Measurements from ENCODE around the gene RAB3C. TPM values are rescaled to one million over a fixed set of nuclear protein-coding genes. Genes with fewer than 3 reads are reported as not detected.
"Not testable (repeated sequence)": the region's sequence is repeated elsewhere in the genome, so short reads cannot be mapped to it uniquely, and the experiment has no call there.

The RAB3C gene
- 3.0 TPM for total RNA-seq

DNA sequence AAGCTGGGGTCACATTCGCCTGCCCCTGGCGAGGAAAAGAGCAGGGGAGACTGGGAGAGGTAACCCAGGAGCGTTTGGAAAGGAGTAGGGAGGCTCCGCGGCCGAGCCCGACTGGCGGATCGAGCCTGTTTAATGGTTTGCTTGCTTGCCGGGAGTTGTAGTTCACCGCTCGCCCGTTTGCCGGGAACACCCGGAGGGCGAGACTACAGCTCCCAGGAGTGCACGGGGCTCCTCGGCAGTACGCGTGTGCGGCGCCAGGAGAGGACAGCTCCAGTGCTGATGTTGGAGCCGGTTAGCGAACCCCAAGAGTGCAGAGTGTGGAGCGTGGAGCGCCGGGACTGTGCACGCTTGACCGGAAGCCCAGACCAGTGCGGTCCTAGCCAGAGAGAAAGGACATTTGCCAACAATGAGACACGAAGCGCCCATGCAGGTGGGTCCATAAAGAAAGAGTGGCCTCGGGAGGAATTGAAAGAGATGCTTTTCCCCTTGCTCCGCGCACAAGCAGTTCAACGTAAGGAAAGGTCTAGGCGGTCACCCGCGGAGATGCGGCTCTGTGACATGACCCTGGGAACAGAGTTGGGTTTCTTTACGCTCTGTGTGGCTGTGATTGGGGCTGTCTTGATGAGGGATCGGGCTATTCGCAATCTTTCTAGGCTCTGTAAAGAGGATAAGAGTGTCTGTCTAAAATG, at the start of gene RAB3C:
Gene RAB3C (plus strand): TSS at position 273 of the 689 bp plus-strand sequence. CDS start 134 bp downstream, at position 407.
- intact Hi-C loops (cut with DNase I) = no loop called here

DNA sequence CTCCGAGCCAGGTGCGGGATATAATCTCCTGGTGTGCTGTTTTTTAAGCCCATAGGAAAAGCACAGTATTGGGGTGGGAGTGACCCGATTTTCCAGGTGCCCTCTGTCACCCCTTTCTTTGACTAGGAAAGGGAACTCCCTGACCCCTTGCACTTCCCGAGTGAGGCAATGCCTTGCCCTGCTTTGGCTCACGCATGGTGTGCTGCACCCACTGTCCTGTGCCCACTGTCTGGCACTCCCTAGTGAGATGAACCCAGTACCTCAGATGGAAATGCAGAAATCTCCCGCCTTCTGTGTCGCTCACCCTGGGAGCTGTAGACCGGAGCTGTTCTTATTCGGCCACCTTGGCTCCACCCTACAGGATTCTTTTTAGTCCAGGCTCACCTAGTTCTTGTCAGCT, 40.9 kb upstream of the RAB3C start:
- intact Hi-C loops (cut with DNase I); H3K4me1 ChIP-seq; H3K9me3 ChIP-seq; H3K4me3 ChIP-seq; H3K27ac ChIP-seq; DNase-seq (ENCODE audit: low spot score in 2 of 2); H3K36me3 ChIP-seq; H3K27me3 ChIP-seq: not testable (repeated sequence)

More for the DNA sequence above, at the start of gene RAB3C:
- no peak within 1 kb of the TSS for H3K27ac ChIP-seq
- peak within 1 kb of the TSS; percentile 47 to 57 for H3K4me3 ChIP-seq
- no peaks in the 10 kb centered on the region for H3K9me3 ChIP-seq
- peak; percentile 49 to 91 for DNase-seq (ENCODE audit: low spot score in 2 of 2)
- TF ChIP-seq, protein P1, sequence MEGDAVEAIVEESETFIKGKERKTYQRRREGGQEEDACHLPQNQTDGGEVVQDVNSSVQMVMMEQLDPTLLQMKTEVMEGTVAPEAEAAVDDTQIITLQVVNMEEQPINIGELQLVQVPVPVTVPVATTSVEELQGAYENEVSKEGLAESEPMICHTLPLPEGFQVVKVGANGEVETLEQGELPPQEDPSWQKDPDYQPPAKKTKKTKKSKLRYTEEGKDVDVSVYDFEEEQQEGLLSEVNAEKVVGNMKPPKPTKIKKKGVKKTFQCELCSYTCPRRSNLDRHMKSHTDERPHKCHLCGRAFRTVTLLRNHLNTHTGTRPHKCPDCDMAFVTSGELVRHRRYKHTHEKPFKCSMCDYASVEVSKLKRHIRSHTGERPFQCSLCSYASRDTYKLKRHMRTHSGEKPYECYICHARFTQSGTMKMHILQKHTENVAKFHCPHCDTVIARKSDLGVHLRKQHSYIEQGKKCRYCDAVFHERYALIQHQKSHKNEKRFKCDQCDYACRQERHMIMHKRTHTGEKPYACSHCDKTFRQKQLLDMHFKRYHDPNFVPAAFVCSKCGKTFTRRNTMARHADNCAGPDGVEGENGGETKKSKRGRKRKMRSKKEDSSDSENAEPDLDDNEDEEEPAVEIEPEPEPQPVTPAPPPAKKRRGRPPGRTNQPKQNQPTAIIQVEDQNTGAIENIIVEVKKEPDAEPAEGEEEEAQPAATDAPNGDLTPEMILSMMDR (IDR thresholded peaks at IDR 0.05) = no peak
- no peaks in the 10 kb centered on the region for H3K36me3 ChIP-seq
- peaks cover 3% of the 10 kb centered on the region for H3K27me3 ChIP-seq
- H3K4me1 ChIP-seq = peaks cover 3 to 8% of the 10 kb centered on the region in 2 donors

DNA sequence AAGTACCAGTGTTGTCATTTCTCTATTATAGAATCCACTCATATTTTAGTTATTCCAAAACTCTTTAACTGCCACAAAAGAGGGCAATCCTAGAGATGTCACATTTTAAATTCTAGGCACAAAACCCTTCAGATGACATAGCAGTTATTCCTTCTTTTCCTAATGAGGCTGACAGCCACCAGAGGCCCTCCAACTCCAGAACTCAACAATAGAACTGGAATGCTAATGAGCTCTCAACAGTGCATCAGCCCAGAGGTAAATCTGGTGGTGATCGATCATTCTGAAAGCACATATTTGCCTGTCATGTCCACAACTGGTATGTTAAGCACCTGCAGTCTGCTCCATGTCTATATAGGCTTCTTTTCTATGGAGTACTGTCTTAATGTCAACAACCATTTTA, 40.2 kb upstream of the RAB3C start:
- Histone ChIP-seq H3K27me3 (no peaks in the 10 kb centered on the region), H3K9me3 (peaks cover 0 to 1% of the 10 kb centered on the region in 2 donors), H3K4me1 (no peaks in the 10 kb centered on the region), H3K4me3 (no peak overlapping the region), H3K27ac (no peak overlapping the region), H3K36me3 (no peaks in the 10 kb centered on the region)
- intact Hi-C loops (cut with DNase I) = no loop called here
- no peak for DNase-seq (ENCODE audit: low spot score in 2 of 2)
- TF ChIP-seq, protein P1 (IDR thresholded peaks at IDR 0.05) = no peak

DNA sequence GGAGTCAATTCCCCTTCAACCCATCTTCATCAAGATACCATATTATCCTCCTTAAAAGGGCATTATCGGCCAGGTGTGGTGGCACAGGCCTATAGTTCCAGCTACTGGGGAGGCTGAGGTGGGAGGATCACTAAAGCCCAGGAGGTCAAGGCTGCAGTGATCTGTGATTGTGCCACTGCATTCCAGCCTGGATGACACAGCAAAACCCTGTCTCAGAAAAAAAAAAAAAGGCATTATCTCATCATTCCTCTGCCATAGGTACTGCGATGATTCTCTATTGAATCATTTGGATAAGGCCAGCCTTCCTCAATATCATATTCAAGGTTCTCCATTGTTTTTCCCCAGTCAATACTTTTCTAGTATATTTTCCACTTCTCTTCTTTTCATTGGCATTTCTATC, 39.2 kb upstream of the RAB3C start:
- no peak for DNase-seq (ENCODE audit: low spot score in 2 of 2)
- Histone ChIP-seq H3K27ac (no peak overlapping the region), H3K4me1 (no peaks in the 10 kb centered on the region), H3K9me3 (no peaks in the 10 kb centered on the region), H3K27me3 (no peaks in the 10 kb centered on the region), H3K36me3 (no peaks in the 10 kb centered on the region), H3K4me3 (no peak overlapping the region)
- intact Hi-C loops (cut with DNase I) = no loop called here
- TF ChIP-seq, protein P1 (IDR thresholded peaks at IDR 0.05) = no peak

DNA sequence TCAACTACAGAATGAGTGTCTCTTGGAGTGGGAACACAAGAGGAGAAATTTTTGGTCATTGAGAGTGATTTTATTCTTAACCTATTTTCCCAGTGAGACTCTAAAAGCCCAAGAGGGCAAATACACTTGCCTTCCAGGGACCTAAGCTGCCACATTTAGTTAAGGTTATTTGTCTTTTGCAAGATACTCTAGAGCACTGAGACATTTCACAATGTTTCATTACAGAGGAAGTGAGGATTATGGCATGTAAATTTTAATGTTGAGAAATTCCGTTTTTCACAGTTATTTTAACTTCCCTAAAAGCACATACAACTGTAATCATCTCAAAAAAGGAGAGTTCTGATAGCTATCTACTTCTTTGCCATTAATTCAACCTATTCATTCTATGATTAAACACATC, 38.7 kb upstream of the RAB3C start:
- TF ChIP-seq, protein P1 (IDR thresholded peaks at IDR 0.05) = no peak
- no peaks in the 10 kb centered on the region for H3K9me3 ChIP-seq

DNA sequence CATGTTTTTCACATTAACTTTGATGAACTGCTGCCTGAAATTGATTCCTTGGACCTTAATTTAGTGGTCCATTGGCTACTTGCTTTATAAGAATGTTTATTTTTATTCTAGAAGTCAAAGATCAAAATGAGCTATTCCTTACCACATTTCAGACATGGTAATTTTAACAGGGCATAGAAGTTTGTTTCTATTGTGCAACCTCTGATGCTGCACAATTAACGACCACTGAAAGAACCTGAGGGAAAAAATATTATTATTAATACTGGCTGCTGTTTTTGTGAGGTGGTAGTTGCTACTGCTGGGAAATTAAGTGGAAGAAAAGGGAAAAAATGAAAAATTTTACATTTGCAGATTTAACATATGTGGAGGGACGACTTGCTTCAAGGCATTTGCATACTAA, 37.9 kb upstream of the RAB3C start:
- intact Hi-C loops (cut with DNase I) = no loop called here
- no peak for DNase-seq (ENCODE audit: low spot score in 2 of 2)
- Histone ChIP-seq H3K4me1 (no peaks in the 10 kb centered on the region), H3K27me3 (no peaks in the 10 kb centered on the region), H3K27ac (no peak overlapping the region), H3K4me3 (no peak overlapping the region), H3K9me3 (no peaks in the 10 kb centered on the region), H3K36me3 (no peaks in the 10 kb centered on the region)
- TF ChIP-seq, protein P1 (IDR thresholded peaks at IDR 0.05) = no peak

More for the DNA sequence above, 38.7 kb upstream of the RAB3C start:
- H3K4me1 ChIP-seq = no peaks in the 10 kb centered on the region
- intact Hi-C loops (cut with DNase I) = no loop called here
- H3K27ac ChIP-seq = no peak overlapping the region
- H3K36me3 ChIP-seq = no peaks in the 10 kb centered on the region
- DNase-seq (ENCODE audit: low spot score in 2 of 2) = no peak
- H3K4me3 ChIP-seq = no peak overlapping the region
- no peaks in the 10 kb centered on the region for H3K27me3 ChIP-seq
